ENCODE data around the gene KCNRG. TPM values are rescaled to one million over a fixed set of nuclear protein-coding genes. Genes with fewer than 3 reads are reported as not detected.

KCNRG gene
- total RNA-seq, 2 donors from 2014 or later, result 0.67 TPM; not detected in 1

GRCh38 chr13:49996161-49996915 lies 18.9 kb upstream of the KCNRG start:
- DNase-seq (ENCODE audit: low spot score), result peak; percentile 95
- Mint-ChIP-seq H3K27me3 (no peaks in the 10 kb centered on the region), H3K9me3 (no peaks in the 10 kb centered on the region), H3K4me1 (ENCODE audit: low read depth in 2 of 2) (peaks cover 24 to 30% of the 10 kb centered on the region in 2 donors), H3K4me3 (peak overlapping the region; percentile 82), H3K27ac (peak overlapping the region; percentile 50 to 77), H3K36me3 (peaks cover 18% of the 10 kb centered on the region)
- ATAC-seq, result peak; percentile 87 to 88

- peak; percentile 86 to 89 for ATAC-seq
- Mint-ChIP-seq H3K27me3 (no peaks in the 10 kb centered on the region), H3K27ac (peak within 1 kb of the TSS; percentile 77 to 95), H3K9me3 (no peaks in the 10 kb centered on the region), H3K4me1 (ENCODE audit: low read depth in 2 of 2) (peaks cover 24 to 30% of the 10 kb centered on the region in 2 donors), H3K4me3 (peak within 1 kb of the TSS; percentile 91), H3K36me3 (peaks cover 12% of the 10 kb centered on the region)
- peak; percentile 90 for DNase-seq (ENCODE audit: low spot score)
Measured at GRCh38 chr13:49996951-49997895, 18.0 kb upstream of the KCNRG start, which contains the start of gene TRIM13. Gene TRIM13 (plus strand): TSS chr13:49997042. CDS start chr13:50011941, 14,899 bp downstream.

- Mint-ChIP-seq H3K27ac (peak overlapping the region; percentile 77 to 95), H3K4me3 (peak overlapping the region; percentile 91), H3K9me3 (no peaks in the 10 kb centered on the region), H3K36me3 (peaks cover 12% of the 10 kb centered on the region), H3K27me3 (no peaks in the 10 kb centered on the region), H3K4me1 (ENCODE audit: low read depth in 2 of 2) (peaks cover 24 to 30% of the 10 kb centered on the region in 2 donors)
- ATAC-seq, result no peak
- no peak for DNase-seq (ENCODE audit: low spot score)
Measured at GRCh38 chr13:49997955-49998354, 17.3 kb upstream of the KCNRG start.

- H3K9me3 Mint-ChIP-seq, result no peaks in the 10 kb centered on the region
Measured at GRCh38 chr13:49998714-49999624, 16.3 kb upstream of the KCNRG start.

GRCh38 chr13:50001287-50001686 lies 14.0 kb upstream of the KCNRG start:
- Mint-ChIP-seq H3K36me3 (peaks cover 15% of the 10 kb centered on the region), H3K27me3 (no peaks in the 10 kb centered on the region), H3K9me3 (no peaks in the 10 kb centered on the region), H3K4me1 (ENCODE audit: low read depth in 2 of 2) (peaks cover 25 to 31% of the 10 kb centered on the region in 2 donors), H3K4me3 (no peak overlapping the region), H3K27ac (no peak overlapping the region)
- DNase-seq (ENCODE audit: low spot score) (no peak), ATAC-seq (no peak)

More at GRCh38 chr13:49998714-49999624, 16.3 kb upstream of the KCNRG start:
- DNase-seq (ENCODE audit: low spot score), result no peak
- ATAC-seq, result no peak
- peaks cover 12% of the 10 kb centered on the region for H3K36me3 Mint-ChIP-seq
- peak overlapping the region; percentile 91 for H3K4me3 Mint-ChIP-seq
- H3K27ac Mint-ChIP-seq, result peak overlapping the region; percentile 77 to 95
- peaks cover 24 to 30% of the 10 kb centered on the region in 2 donors for H3K4me1 Mint-ChIP-seq (ENCODE audit: low read depth in 2 of 2)
- no peaks in the 10 kb centered on the region for H3K27me3 Mint-ChIP-seq

- Mint-ChIP-seq H3K4me1 (ENCODE audit: low read depth in 2 of 2) (peaks cover 7 to 20% of the 10 kb centered on the region in 2 donors), H3K36me3 (peaks cover 19% of the 10 kb centered on the region), H3K27me3 (no peaks in the 10 kb centered on the region), H3K4me3 (no peak overlapping the region), H3K27ac (no peak overlapping the region), H3K9me3 (no peaks in the 10 kb centered on the region)
- DNase-seq (ENCODE audit: low spot score) (no peak), ATAC-seq (no peak)
Measured at GRCh38 chr13:50006426-50007135, 8.7 kb upstream of the KCNRG start.

- Mint-ChIP-seq H3K27ac (peak overlapping the region; percentile 18 to 57), H3K4me1 (ENCODE audit: low read depth in 2 of 2) (peaks cover 7 to 18% of the 10 kb centered on the region in 2 donors), H3K36me3 (peaks cover 31% of the 10 kb centered on the region), H3K9me3 (no peaks in the 10 kb centered on the region), H3K27me3 (no peaks in the 10 kb centered on the region), H3K4me3 (no peak overlapping the region)
- DNase-seq (ENCODE audit: low spot score) (no peak), ATAC-seq (no peak)
Measured at GRCh38 chr13:50011461-50011860, 3.8 kb upstream of the KCNRG start.

GRCh38 chr13:50012396-50013169 lies 2.7 kb upstream of the KCNRG start:
- Mint-ChIP-seq H3K27ac (peak overlapping the region in 1 of 2 donors; percentile 65), H3K4me3 (no peak overlapping the region), H3K36me3 (peaks cover 31% of the 10 kb centered on the region), H3K4me1 (ENCODE audit: low read depth in 2 of 2) (peaks cover 5 to 19% of the 10 kb centered on the region in 2 donors), H3K9me3 (no peaks in the 10 kb centered on the region), H3K27me3 (no peaks in the 10 kb centered on the region)
- DNase-seq (ENCODE audit: low spot score), result no peak
- ATAC-seq, result no peak

- Mint-ChIP-seq H3K27ac (no peak overlapping the region), H3K9me3 (no peaks in the 10 kb centered on the region), H3K36me3 (peaks cover 36% of the 10 kb centered on the region)
Measured at GRCh38 chr13:50014386-50014785, 858 bp upstream of the KCNRG start.

GRCh38 chr13:50015750-50016149 lies 506 bp downstream of the KCNRG start:
- Mint-ChIP-seq H3K4me3 (no peak overlapping the region), H3K4me1 (ENCODE audit: low read depth in 2 of 2) (peaks cover 11 to 23% of the 10 kb centered on the region in 2 donors), H3K27ac (peak overlapping the region in 1 of 2 donors; percentile 39), H3K36me3 (peaks cover 30% of the 10 kb centered on the region), H3K9me3 (no peaks in the 10 kb centered on the region), H3K27me3 (no peaks in the 10 kb centered on the region)
- no peak for DNase-seq (ENCODE audit: low spot score)
- no peak for ATAC-seq

More at GRCh38 chr13:50014386-50014785, 858 bp upstream of the KCNRG start:
- Mint-ChIP-seq H3K27me3 (no peaks in the 10 kb centered on the region), H3K4me1 (ENCODE audit: low read depth in 2 of 2) (peaks cover 11 to 23% of the 10 kb centered on the region in 2 donors), H3K4me3 (no peak overlapping the region)
- no peak for ATAC-seq
- no peak for DNase-seq (ENCODE audit: low spot score)

- no peaks in the 10 kb centered on the region for H3K27me3 Mint-ChIP-seq
- H3K36me3 Mint-ChIP-seq, result peaks cover 24% of the 10 kb centered on the region
- H3K4me1 Mint-ChIP-seq (ENCODE audit: low read depth in 2 of 2), result peaks cover 11 to 19% of the 10 kb centered on the region in 2 donors
- H3K27ac Mint-ChIP-seq, result peak overlapping the region in 1 of 2 donors; percentile 39
- no peak overlapping the region for H3K4me3 Mint-ChIP-seq
- H3K9me3 Mint-ChIP-seq, result no peaks in the 10 kb centered on the region
- no peak for ATAC-seq
- no peak for DNase-seq (ENCODE audit: low spot score)
Measured at GRCh38 chr13:50016444-50016843, 1.2 kb downstream of the KCNRG start.

GRCh38 chr13:50017819-50018218 lies 2.6 kb downstream of the KCNRG start:
- Mint-ChIP-seq H3K27ac (peak overlapping the region in 1 of 2 donors; percentile 54), H3K36me3 (peaks cover 11% of the 10 kb centered on the region), H3K4me1 (ENCODE audit: low read depth in 2 of 2) (peaks cover 11 to 14% of the 10 kb centered on the region in 2 donors), H3K27me3 (no peaks in the 10 kb centered on the region), H3K9me3 (no peaks in the 10 kb centered on the region), H3K4me3 (no peak overlapping the region)
- no peak for DNase-seq (ENCODE audit: low spot score)
- no peak for ATAC-seq
